H1 (cell line): ENCODE data around the gene SCAMP2. TPM values are rescaled to one million over a fixed set of nuclear protein-coding genes. Genes with fewer than 3 reads are reported as not detected.

Experiments
- CTCF ChIA-PET: fragments of 300-600 bp; sonication (Branson Sonifier 250); formaldehyde crosslinking; loops from one replicate; lab custom pipeline; 2021; ENCODE audit not compliant: partially characterized antibody; lab: Charles Lee
- POLR2A ChIA-PET: fragments of 300-600 bp; sonication (Branson Sonifier 250); formaldehyde crosslinking; loops from one replicate; lab custom pipeline; 2021; ENCODE audit warnings: inconsistent platforms; ENCODE audit not compliant: partially characterized antibody; lab: Charles Lee
- DNase-seq, 2 experiments: peaks; one replicate each; pipeline versions ENCODE4 v3.0.0 to v3.0.0-alpha.2; 2010 to 2022; ENCODE audit warnings: low spot score in 2 of 2, low read depth in 1 of 2, mixed read lengths in 1 of 2
- FAIRE-seq: peaks from 2 replicates; lab custom pipeline; 2011; peaks lifted over from hg19 to GRCh38; lab: Jason Lieb, UNC
- H2AFZ ChIP-seq: 2 replicates; pipeline ENCODE4 v1.8.1; 2012; ENCODE audit warnings: low read length, inconsistent platforms
- H2AK5ac ChIP-seq: 2 replicates; pipeline ENCODE4 v1.6.1; 2013; ENCODE audit warnings: low read depth, low read length
- H2BK120ac ChIP-seq: replicated peaks from 2 replicates; pipeline ENCODE3; 2013; ENCODE audit warnings: low read depth, low read length, inconsistent platforms
- H2BK12ac ChIP-seq: 2 replicates; pipeline ENCODE4 v1.6.1; 2013; ENCODE audit warnings: low read depth, low read length
- H2BK15ac ChIP-seq: 2 replicates; pipeline ENCODE4 v1.6.1; 2013; ENCODE audit warnings: low read length
- H2BK20ac ChIP-seq: 2 replicates; pipeline ENCODE4 v1.6.1; 2013; ENCODE audit warnings: low read length
- H2BK5ac ChIP-seq: 2 replicates; pipeline ENCODE4 v1.6.1; 2013; ENCODE audit warnings: low read depth, low read length
- H3K14ac ChIP-seq: 2 replicates; pipeline ENCODE4 v1.6.1; 2013; ENCODE audit warnings: inconsistent platforms; ENCODE audit not compliant: insufficient read length
- H3K18ac ChIP-seq: 2 replicates; pipeline ENCODE4 v1.6.1; 2013; ENCODE audit warnings: low read length; ENCODE audit errors: extremely low read depth
- H3K23ac ChIP-seq: 2 replicates; pipeline ENCODE4 v1.6.1; 2013; ENCODE audit warnings: inconsistent platforms; ENCODE audit not compliant: insufficient read length
- H3K23me2 ChIP-seq: 2 replicates; pipeline ENCODE4 v1.6.1; 2013; ENCODE audit warnings: low read depth, low read length
- H3K27ac ChIP-seq: 2 replicates; pipeline ENCODE4 v1.6.1; 2011; ENCODE audit warnings: low read depth, low read length, inconsistent platforms
- H3K27me3 ChIP-seq, 4 experiments: replicated peaks in 1 of 4; 1 replicate in 1 of 4; 2 replicates in 3 of 4; pipeline versions ENCODE4 v1.6.1 to v1.8.1; 2011 to 2013; ENCODE audit warnings: low read length in 3 of 4, mild to moderate bottlenecking in 3 of 4, inconsistent platforms in 2 of 4, mixed read lengths in 2 of 4, moderate library complexity in 1 of 4; ENCODE audit not compliant: control insufficient read depth in 3 of 4, insufficient read depth in 3 of 4; ENCODE audit errors: extremely low read depth in 1 of 4
- H3K36me3 ChIP-seq, 4 experiments: 2 replicates each; pipeline versions ENCODE4 v1.6.1 to v1.8.1; 2011 to 2013; ENCODE audit warnings: mild to moderate bottlenecking in 4 of 4, low read length in 3 of 4, moderate library complexity in 2 of 4, control low read depth in 1 of 4, inconsistent platforms in 1 of 4; ENCODE audit not compliant: insufficient read depth in 4 of 4, control insufficient read depth in 2 of 4
- H3K4ac ChIP-seq: replicated peaks from 2 replicates; pipeline ENCODE3; 2013; ENCODE audit warnings: low read length, low read depth, mixed read lengths, inconsistent platforms; ENCODE audit not compliant: insufficient read length
- H3K4me1 ChIP-seq, 4 experiments: replicated peaks in 1 of 4; 1 replicate in 1 of 4; 2 replicates in 3 of 4; pipeline versions ENCODE4 v1.6.1 to v1.8.1; 2011 to 2013; ENCODE audit warnings: low read length in 3 of 4, inconsistent platforms in 2 of 4, mixed read lengths in 1 of 4; ENCODE audit not compliant: insufficient read depth in 4 of 4, control insufficient read depth in 3 of 4
- H3K4me2 ChIP-seq, 2 experiments: 2 replicates each; pipeline versions ENCODE4 v1.6.1 to v1.8.1; 2011 to 2013; ENCODE audit warnings: low read depth in 2 of 2, low read length in 2 of 2, control low read depth in 1 of 2, inconsistent platforms in 1 of 2, mild to moderate bottlenecking in 1 of 2; ENCODE audit not compliant: insufficient read depth in 1 of 2
- H3K4me3 ChIP-seq, 4 experiments: fragments of 200-600, 300-600 bp in 1 of 4; sonication (generic), shearing (Covaris generic), sonication (Bioruptor Twin) in 1 of 4; 2 replicates each; pipeline versions ENCODE4 v1.5.1 to v1.8.1; 2011 to 2016; ENCODE audit warnings: low read length in 4 of 4, low read depth in 3 of 4, control low read depth in 2 of 4, inconsistent platforms in 2 of 4, mild to moderate bottlenecking in 2 of 4, mixed read lengths in 1 of 4, moderate library complexity in 1 of 4; ENCODE audit not compliant: insufficient read depth in 2 of 4; ENCODE audit errors: extremely low read depth in 1 of 4
- H3K56ac ChIP-seq: replicated peaks from 2 replicates; pipeline ENCODE3; 2013; ENCODE audit warnings: low read depth, mild to moderate bottlenecking, mixed read lengths, low read length, inconsistent platforms; ENCODE audit not compliant: insufficient read length
- H3K79me1 ChIP-seq: 2 replicates; pipeline ENCODE4 v1.6.1; 2013; ENCODE audit warnings: low read depth, low read length, control low read depth
- H3K79me2 ChIP-seq, 2 experiments: 2 replicates each; pipeline versions ENCODE4 v1.6.1 to v1.8.1; 2012 to 2013; ENCODE audit warnings: low read length in 2 of 2, mild to moderate bottlenecking in 2 of 2, inconsistent platforms in 1 of 2; ENCODE audit not compliant: insufficient read depth in 2 of 2, control insufficient read depth in 1 of 2
- H3K9ac ChIP-seq, 4 experiments: replicated peaks in 1 of 4; 1 replicate in 1 of 4; 2 replicates in 3 of 4; pipeline versions ENCODE4 v1.6.1 to v1.8.1; 2011 to 2013; ENCODE audit warnings: low read depth in 3 of 4, low read length in 3 of 4, control low read depth in 2 of 4, mild to moderate bottlenecking in 2 of 4, moderate library complexity in 2 of 4, inconsistent platforms in 1 of 4; ENCODE audit errors: extremely low read depth in 1 of 4
- H3K9me3 ChIP-seq, 2 experiments: 2 replicates each; pipeline versions ENCODE4 v1.6.1 to v1.8.1; 2012 to 2013; ENCODE audit warnings: mild to moderate bottlenecking in 2 of 2, moderate library complexity in 2 of 2, control low read depth in 1 of 2, inconsistent platforms in 1 of 2, low read depth in 1 of 2, low read length in 1 of 2, mixed read lengths in 1 of 2; ENCODE audit not compliant: insufficient read depth in 2 of 2
- H4K20me1 ChIP-seq, 2 experiments: replicated peaks in 1 of 2; 2 replicates each; pipeline versions ENCODE3 to v1.8.1; 2011 to 2013; ENCODE audit warnings: inconsistent platforms in 2 of 2, low read length in 2 of 2, mild to moderate bottlenecking in 1 of 2; ENCODE audit not compliant: insufficient read depth in 2 of 2, control insufficient read depth in 1 of 2
- H4K5ac ChIP-seq: 2 replicates; pipeline ENCODE4 v1.6.1; 2013; ENCODE audit warnings: low read length, low read depth, mixed read lengths, inconsistent platforms; ENCODE audit not compliant: insufficient read length
- H4K8ac ChIP-seq: 2 replicates; pipeline ENCODE4 v1.8.0; 2013; ENCODE audit warnings: mild to moderate bottlenecking, moderate library complexity, low read length, inconsistent platforms; ENCODE audit not compliant: insufficient read depth; ENCODE audit errors: extremely low read depth
- H4K91ac ChIP-seq: replicated peaks from 2 replicates; pipeline ENCODE3; 2013; ENCODE audit warnings: low read length, mixed read lengths, inconsistent platforms; ENCODE audit not compliant: insufficient read length
- CREB1 ChIP-seq: IDR thresholded peaks from 2 replicates; pipeline ENCODE4 v1.6.1; 2012; ENCODE audit warnings: inconsistent platforms
- EGR1 ChIP-seq: IDR thresholded peaks from 2 replicates; pipeline ENCODE4 v1.6.1; 2011; ENCODE audit warnings: low read depth, low read length, borderline replicate concordance
- EZH2 ChIP-seq: fragments of 200-600 bp; sonication (generic); IDR thresholded peaks from 2 replicates; pipeline ENCODE4 v1.7.1; 2012; ENCODE audit warnings: low read depth, mild to moderate bottlenecking, moderate library complexity, low read length, inconsistent platforms; ENCODE audit not compliant: severe bottlenecking
- GABPA ChIP-seq: IDR thresholded peaks from 2 replicates; pipeline ENCODE4 v1.6.1; 2011; ENCODE audit warnings: mild to moderate bottlenecking, low read length, moderate library complexity, borderline replicate concordance; ENCODE audit not compliant: insufficient read depth
- HDAC6 ChIP-seq: IDR thresholded peaks from one replicate; pipeline ENCODE4 v1.7.1; 2012; ENCODE audit warnings: low read depth, mild to moderate bottlenecking, inconsistent platforms, low read length, moderate library complexity
- PHF8 ChIP-seq: fragments of 200-600 bp; sonication (generic); conservative IDR thresholded peaks from 2 replicates; pipeline ENCODE4 v1.7.1; 2012; ENCODE audit warnings: low read depth, mild to moderate bottlenecking, inconsistent platforms, low read length, moderate library complexity
- POU5F1 ChIP-seq: IDR thresholded peaks from 2 replicates; pipeline ENCODE4 v1.6.1; 2011; ENCODE audit warnings: low read depth, mild to moderate bottlenecking, low read length, moderate library complexity
- RAD21 ChIP-seq, 2 experiments: IDR thresholded peaks in 1 of 2; conservative IDR thresholded peaks in 1 of 2; 2 replicates each; pipeline ENCODE4 v1.6.1; 2011; ENCODE audit warnings: low read depth in 2 of 2, low read length in 2 of 2, improper control_type of control experiment in 1 of 2, inconsistent platforms in 1 of 2, mild to moderate bottlenecking in 1 of 2, moderate library complexity in 1 of 2
- SP4 ChIP-seq: IDR thresholded peaks from 2 replicates; pipeline ENCODE4 v1.6.1; 2012; ENCODE audit warnings: low read length, inconsistent platforms
- TCF12 ChIP-seq: IDR thresholded peaks from 2 replicates; pipeline ENCODE4 v1.6.1; 2011; ENCODE audit warnings: low read depth, mild to moderate bottlenecking, low read length
- WGBS, 2 experiments: shearing (Covaris generic) in 1 of 2; methylation state at CpG; one replicate each; pipeline versions ENCODE4 v1.1.6 to v1.1.7; 2013 to 2015; ENCODE audit warnings: low lambda C conversion rate in 2 of 2, mixed read lengths in 2 of 2, inconsistent platforms in 1 of 2, low coverage in 1 of 2, missing lambda C conversion rate in 1 of 2; ENCODE audit not compliant: insufficient replicate concordance in 2 of 2, insufficient coverage in 1 of 2, insufficient read length in 1 of 2; ENCODE audit errors: extremely low coverage in 1 of 2, missing lambda C conversion rate in 1 of 2; 5-methylcytosine and 5-hydroxymethylcytosine counted together
- polyA plus RNA-seq, 7 experiments: library from polyadenylated mRNA; depleted of rRNA in 3 of 7; stranded (reverse) in 5 of 7; unstranded in 2 of 7; fragments of >200 nt in 5 of 7; fragments of 200-250 nt in 2 of 7; gene quantifications; 1 replicate in 5 of 7; 2 replicates in 1 of 7; 4 replicates in 1 of 7; pipeline versions ENCODE4 v1.2.1 to v1.2.3, GENCODE V29; 2011 to 2013; ENCODE audit warnings: missing spikeins in 2 of 7, mixed read lengths in 2 of 7
- total RNA-seq: library from RNA; stranded (reverse); fragmentation: NEBNext Ultra II Directional; extraction: Animal tissue kit (Norgen Biotek cat#: 25700); gene quantifications from 2 replicates; pipeline ENCODE4 v1.2.1, GENCODE V29; 2021
- TF ChIP-seq, protein P1 (sequence below): IDR thresholded peaks from 2 replicates; pipeline ENCODE4 v1.6.1; 2011; ENCODE audit warnings: low read depth, mild to moderate bottlenecking, low read length; ENCODE audit not compliant: insufficient read depth

The SCAMP2 gene
- total and polyA plus RNA-seq, 2 of the 8 experiments (the other 6 are each of a cell fraction or from before 2014, with no cell fraction given): 41.7 to 131 TPM

DNA sequence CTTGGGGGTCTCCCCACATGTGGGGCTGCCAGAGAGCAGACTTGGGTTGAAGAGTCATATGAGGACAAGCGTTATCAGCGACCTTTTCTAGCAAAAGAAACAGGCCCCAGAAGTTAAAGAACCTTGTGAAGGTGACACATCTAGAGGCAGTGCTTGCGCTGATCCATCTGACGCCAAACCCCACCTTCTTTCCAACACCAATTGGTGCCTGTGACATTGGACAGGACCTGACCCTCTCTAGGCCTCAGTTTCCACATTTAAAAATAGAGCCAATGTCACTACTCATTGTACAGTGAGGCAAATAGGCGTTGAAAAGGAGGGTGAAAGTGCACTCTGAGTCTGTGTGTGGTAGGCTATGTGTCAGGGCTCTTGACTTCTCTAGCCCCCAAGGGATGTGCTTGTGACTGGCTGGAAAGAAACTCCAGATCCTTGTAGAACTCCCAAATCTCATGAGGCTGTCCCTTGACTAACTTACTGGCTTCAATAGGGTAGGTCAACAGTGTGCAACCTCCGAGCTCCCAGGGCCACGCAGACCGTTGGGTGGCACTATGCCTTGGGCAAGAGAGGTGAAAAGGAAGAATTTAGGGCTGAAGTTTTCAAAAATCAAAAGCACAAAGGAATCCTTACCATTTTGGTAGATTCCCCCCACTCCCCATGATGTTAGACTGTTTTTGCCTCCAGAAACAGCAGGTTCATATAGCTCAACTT is 34.2 kb upstream of the SCAMP2 start:
- no peak for DNase-seq
- H3K18ac ChIP-seq: peak overlapping the region; percentile 93; the same call in 1 of the 2 replicates
- H3K27ac ChIP-seq: peak overlapping the region; percentile 42; the same call in 1 of the 2 replicates
- 54% methylated on average over 8 of the region's 8 CpGs; no CpG with 5 or more reads in 1 of the 2 experiments for WGBS, 2 experiments
- no peak overlapping the region for H2BK12ac ChIP-seq
- H4K8ac ChIP-seq: peak overlapping the region; percentile 83; the same call in 1 of the 2 replicates
- peak overlapping the region; percentile 77 to 83 for H3K4me2 ChIP-seq
- H2BK120ac ChIP-seq: no peak overlapping the region
- H3K79me2 ChIP-seq: peaks cover 0 to 15% of the 10 kb centered on the region in 2 experiments; a peak in 2 of 4 replicates
- peak overlapping the region; percentile 71 for H3K4ac ChIP-seq
- H4K5ac ChIP-seq: peak overlapping the region; percentile 94
- H3K9ac ChIP-seq: peak overlapping the region; percentile 35 to 84 (median 84)
- FAIRE-seq: no peak
- peak overlapping the region; percentile 79 to 94 (median 90) for H3K4me3 ChIP-seq
- no peak overlapping the region for H3K14ac ChIP-seq
- peak overlapping the region; percentile 91 for H3K56ac ChIP-seq
- peaks cover 8 to 28% (median 20%) of the 10 kb centered on the region in 4 experiments; a peak in 7 of 8 replicates for H3K36me3 ChIP-seq
- H3K23me2 ChIP-seq: peaks cover 6% of the 10 kb centered on the region; the same call in 1 of the 2 replicates
- peaks cover 2 to 4% (median 3%) of the 10 kb centered on the region in 4 experiments for H3K4me1 ChIP-seq
- CTCF ChIA-PET: interaction anchor here (0.7 to 2.0 kb wide), 5 partner anchors 24 to 137 kb away, joined by 3 to 12 read pairs (median 7); no protein-coding TSS in a partner anchor
- peaks cover 2 to 4% of the 10 kb centered on the region in 2 experiments for H4K20me1 ChIP-seq
- no peaks in the 10 kb centered on the region for H3K27me3 ChIP-seq
- no peak overlapping the region for H2AK5ac ChIP-seq
- no peaks in the 10 kb centered on the region for H3K9me3 ChIP-seq
- H2BK15ac ChIP-seq: no peak overlapping the region
- H2BK20ac ChIP-seq: no peak overlapping the region
- H2AFZ ChIP-seq: peak overlapping the region; percentile 79
- H3K23ac ChIP-seq: no peak overlapping the region
- H3K79me1 ChIP-seq: no peaks in the 10 kb centered on the region
- H2BK5ac ChIP-seq: no peak overlapping the region
- H4K91ac ChIP-seq: peak overlapping the region; percentile 79
- POLR2A ChIA-PET: interaction anchor here (0.8 to 11.9 kb wide), 17 partner anchors 8 to 147 kb away, joined by 3 to 116 read pairs (median 9); partner anchors contain the start of genes COX5A, MPI, RPP25 and ULK3
- TF ChIP-seq RAD21 (IDR thresholded peaks at IDR 0.05 in 1 of 2, conservative IDR thresholded peaks at IDR 0.05 in 1 of 2; ENCODE audit: low read depth in 2 of 2, low read length in 2 of 2): no peak
- TF ChIP-seq EZH2: no peak
- no peak for TF ChIP-seq PHF8
- TF ChIP-seq, protein P1, sequence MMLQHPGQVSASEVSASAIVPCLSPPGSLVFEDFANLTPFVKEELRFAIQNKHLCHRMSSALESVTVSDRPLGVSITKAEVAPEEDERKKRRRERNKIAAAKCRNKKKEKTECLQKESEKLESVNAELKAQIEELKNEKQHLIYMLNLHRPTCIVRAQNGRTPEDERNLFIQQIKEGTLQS: no peak
- TF ChIP-seq CREB1: no peak
- TF ChIP-seq POU5F1: no peak
- no peak for TF ChIP-seq SP4
- no peak for TF ChIP-seq EGR1
- TF ChIP-seq HDAC6: no peak
- TF ChIP-seq GABPA: no peak
- no peak for TF ChIP-seq TCF12
